NAMALWA (cell line): Measurements from ENCODE around the gene SPRTN.

Source experiments
- DNase-seq: peaks from one replicate; pipeline ENCODE4 v3.0.0-alpha.2; 2015; ENCODE audit warnings: low spot score

SPRTN gene

GRCh38 chr1:231382426-231382825, 44.3 kb downstream of the SPRTN start:
- no peak for DNase-seq

GRCh38 chr1:231383159-231383860, 45.2 kb downstream of the SPRTN start:
- DNase-seq: no peak

- no peak for DNase-seq
These were observed 46.8 kb downstream of the SPRTN start for GRCh38 chr1:231384696-231385415.

GRCh38 chr1:231385416-231385748, 47.3 kb downstream of the SPRTN start:
- no peak for DNase-seq

GRCh38 chr1:231386466-231386865, 48.4 kb downstream of the SPRTN start:
- DNase-seq: no peak

- DNase-seq: no peak
These were observed 49.9 kb downstream of the SPRTN start for GRCh38 chr1:231387770-231388669.

- no peak for DNase-seq
These were observed 52.0 kb downstream of the SPRTN start for GRCh38 chr1:231390071-231390470.

GRCh38 chr1:231392389-231393131, 54.5 kb downstream of the SPRTN start:
- DNase-seq: no peak

- DNase-seq: no peak
These were observed 55.6 kb downstream of the SPRTN start for GRCh38 chr1:231393668-231394067.

- no peak for DNase-seq
These were observed 57.2 kb downstream of the SPRTN start for GRCh38 chr1:231395076-231395997.

- DNase-seq: no peak
These were observed 57.9 kb downstream of the SPRTN start for GRCh38 chr1:231395998-231396390.

- DNase-seq: no peak
These were observed 58.5 kb downstream of the SPRTN start for GRCh38 chr1:231396643-231397042.

GRCh38 chr1:231397886-231398671, 60.0 kb downstream of the SPRTN start:
- DNase-seq: no peak

- DNase-seq: no peak
These were observed 63.4 kb downstream of the SPRTN start for GRCh38 chr1:231401478-231401877.

GRCh38 chr1:231404318-231404717, 66.2 kb downstream of the SPRTN start:
- no peak for DNase-seq
